Measurements from ENCODE around the gene EIF4G1. TPM values are rescaled to one million over a fixed set of nuclear protein-coding genes. Genes with fewer than 3 reads are reported as not detected.

The EIF4G1 gene
- total and polyA plus RNA-seq, 5 donors from 2014 or later, result 13.7 to 182 (median 17.3) TPM

DNA sequence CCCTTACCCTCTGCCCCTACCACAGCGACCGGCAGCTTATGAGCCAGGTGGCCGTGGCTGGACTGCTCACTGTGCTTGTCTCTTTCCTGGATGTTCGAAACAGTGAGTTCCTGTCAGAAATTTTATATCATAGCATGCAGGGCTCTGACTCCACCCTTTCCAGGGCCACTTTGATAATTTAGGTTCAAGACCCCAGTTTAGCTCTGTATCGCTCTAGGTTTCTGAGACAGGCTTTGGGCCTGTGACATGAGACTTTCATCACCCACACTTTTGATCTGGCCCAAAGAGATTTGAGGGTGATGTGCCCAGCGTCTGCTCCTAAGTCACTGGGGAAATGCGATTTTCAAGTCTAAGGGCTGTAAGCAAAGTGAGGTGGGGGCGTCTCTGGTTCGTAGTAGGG, 6.5 kb upstream of the EIF4G1 start:
- no peak overlapping the region for H3K27ac Mint-ChIP-seq
- Histone ChIP-seq H3K36me3 (ENCODE audit: control insufficient read depth, insufficient read depth, low read length) (peaks cover 56% of the 10 kb centered on the region), H3K27me3 (ENCODE audit: control insufficient read depth, insufficient read depth, low read length) (no peaks in the 10 kb centered on the region), H3K27ac (ENCODE audit: insufficient read depth, low read length, poor library complexity, severe bottlenecking) (no peak overlapping the region), H3K9me3 (ENCODE audit: control insufficient read depth in 2 of 2, low read length in 2 of 2) (no peaks in the 10 kb centered on the region), H3K4me1 (ENCODE audit: control insufficient read depth, insufficient read depth, low read length, poor library complexity, severe bottlenecking) (no peaks in the 10 kb centered on the region), H3K4me3 (ENCODE audit: low read depth, low read length) (no peak overlapping the region)
- no peaks in the 10 kb centered on the region for H3K27me3 Mint-ChIP-seq
- H3K4me3 Mint-ChIP-seq, result no peak overlapping the region
- H3K36me3 Mint-ChIP-seq, result peaks cover 48% of the 10 kb centered on the region
- no peak for ATAC-seq (ENCODE audit: low read depth in 2 of 2)
- H3K9me3 Mint-ChIP-seq, result peaks cover 0 to 1% (median 0%) of the 10 kb centered on the region in 7 donors
- H3K4me1 Mint-ChIP-seq, result peaks cover 0 to 2% (median under 1%) of the 10 kb centered on the region in 4 donors
- DNase-seq, result no peak

DNA sequence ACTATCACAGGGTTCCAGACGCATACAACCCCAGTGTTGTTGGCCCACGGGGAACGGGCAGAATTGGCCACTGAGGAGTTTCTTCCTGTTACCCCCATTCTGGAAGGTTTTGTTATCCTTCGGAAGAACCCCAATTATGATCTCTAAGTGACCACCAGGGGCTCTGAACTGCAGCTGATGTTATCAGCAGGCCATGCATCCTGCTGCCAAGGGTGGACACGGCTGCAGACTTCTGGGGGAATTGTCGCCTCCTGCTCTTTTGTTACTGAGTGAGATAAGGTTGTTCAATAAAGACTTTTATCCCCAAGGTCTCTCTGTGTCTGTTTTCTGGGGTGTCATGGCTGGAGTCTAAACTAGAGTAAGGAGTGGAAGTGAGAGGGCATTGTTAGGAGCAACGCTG, 5.7 kb upstream of the EIF4G1 start:
- peaks cover 42% of the 10 kb centered on the region for H3K36me3 Mint-ChIP-seq
- no peak overlapping the region for H3K27ac ChIP-seq (ENCODE audit: insufficient read depth, low read length, poor library complexity, severe bottlenecking)
- no peaks in the 10 kb centered on the region for H3K27me3 Mint-ChIP-seq
- H3K4me1 ChIP-seq (ENCODE audit: control insufficient read depth, insufficient read depth, low read length, poor library complexity, severe bottlenecking), result no peaks in the 10 kb centered on the region
- H3K4me3 Mint-ChIP-seq, result no peak overlapping the region
- H3K27ac Mint-ChIP-seq, result peak overlapping the region in 1 of 3 donors; percentile 7
- no peak for ATAC-seq (ENCODE audit: low read depth in 2 of 2)
- H3K4me1 Mint-ChIP-seq, result peaks cover 0 to 2% (median under 1%) of the 10 kb centered on the region in 4 donors
- no peak for DNase-seq
- H3K27me3 ChIP-seq (ENCODE audit: control insufficient read depth, insufficient read depth, low read length), result no peaks in the 10 kb centered on the region
- H3K36me3 ChIP-seq (ENCODE audit: control insufficient read depth, insufficient read depth, low read length), result peaks cover 48% of the 10 kb centered on the region
- H3K9me3 ChIP-seq (ENCODE audit: control insufficient read depth in 2 of 2, low read length in 2 of 2), result no peaks in the 10 kb centered on the region
- no peak overlapping the region for H3K4me3 ChIP-seq (ENCODE audit: low read depth, low read length)
- peaks cover 0 to 1% (median 0%) of the 10 kb centered on the region in 7 donors for H3K9me3 Mint-ChIP-seq

DNA sequence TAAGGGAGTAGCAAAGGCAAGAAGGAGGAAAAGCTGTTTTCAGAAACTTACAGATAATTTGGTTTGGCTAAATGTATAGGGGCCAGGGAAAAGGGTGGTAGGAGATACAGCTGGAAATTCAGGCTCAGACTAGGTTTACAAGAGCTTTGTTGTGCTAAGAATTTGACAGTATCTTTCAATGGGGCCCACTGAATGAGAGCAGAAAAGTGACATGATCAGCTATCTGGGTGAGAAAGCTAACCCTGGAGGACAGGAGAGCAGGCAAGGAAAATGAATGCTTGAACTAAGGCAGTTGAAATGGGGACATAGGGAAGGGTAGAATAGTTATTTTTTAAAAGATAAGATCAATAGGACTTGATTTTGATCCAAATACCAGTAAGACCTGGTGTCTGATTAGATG, 2.8 kb upstream of the EIF4G1 start:
- Mint-ChIP-seq H3K27ac (no peak overlapping the region), H3K4me3 (peak overlapping the region in 3 of 4 donors; percentile 1 to 81 (median 57)), H3K4me1 (peaks cover 0 to 13% (median 8%) of the 10 kb centered on the region in 4 donors), H3K9me3 (no peaks in the 10 kb centered on the region), H3K27me3 (no peaks in the 10 kb centered on the region), H3K36me3 (peaks cover 28% of the 10 kb centered on the region)
- peaks cover 17% of the 10 kb centered on the region for H3K4me1 ChIP-seq (ENCODE audit: control insufficient read depth, insufficient read depth, low read length, poor library complexity, severe bottlenecking)
- DNase-seq (no peak), ATAC-seq (ENCODE audit: low read depth in 2 of 2) (no peak)
- H3K9me3 ChIP-seq (ENCODE audit: control insufficient read depth in 2 of 2, low read length in 2 of 2), result no peaks in the 10 kb centered on the region
- no peak overlapping the region for H3K27ac ChIP-seq (ENCODE audit: insufficient read depth, low read length, poor library complexity, severe bottlenecking)
- H3K27me3 ChIP-seq (ENCODE audit: control insufficient read depth, insufficient read depth, low read length), result no peaks in the 10 kb centered on the region
- H3K36me3 ChIP-seq (ENCODE audit: control insufficient read depth, insufficient read depth, low read length), result peaks cover 23% of the 10 kb centered on the region
- H3K4me3 ChIP-seq (ENCODE audit: low read depth, low read length), result no peak overlapping the region

- peak overlapping the region; percentile 88 for H3K27ac ChIP-seq (ENCODE audit: insufficient read depth, low read length, poor library complexity, severe bottlenecking)
- peak overlapping the region; percentile 68 to 96 (median 94) for H3K27ac Mint-ChIP-seq
- peaks cover 19% of the 10 kb centered on the region for H3K36me3 Mint-ChIP-seq
- peaks cover 11 to 34% (median 23%) of the 10 kb centered on the region in 4 donors for H3K4me1 Mint-ChIP-seq
- H3K9me3 ChIP-seq (ENCODE audit: control insufficient read depth in 2 of 2, low read length in 2 of 2), result no peaks in the 10 kb centered on the region
- H3K36me3 ChIP-seq (ENCODE audit: control insufficient read depth, insufficient read depth, low read length), result peaks cover 26% of the 10 kb centered on the region
- H3K4me3 Mint-ChIP-seq, result peak overlapping the region; percentile 86 to 94 (median 89)
- H3K27me3 ChIP-seq (ENCODE audit: control insufficient read depth, insufficient read depth, low read length), result no peaks in the 10 kb centered on the region
- ATAC-seq (ENCODE audit: low read depth in 2 of 2) (peak; percentile 44 to 54), DNase-seq (peak; percentile 64 to 66 (median 64))
- H3K27me3 Mint-ChIP-seq, result no peaks in the 10 kb centered on the region
- H3K4me1 ChIP-seq (ENCODE audit: control insufficient read depth, insufficient read depth, low read length, poor library complexity, severe bottlenecking), result peaks cover 26% of the 10 kb centered on the region
- no peaks in the 10 kb centered on the region for H3K9me3 Mint-ChIP-seq
- peak overlapping the region; percentile 69 for H3K4me3 ChIP-seq (ENCODE audit: low read depth, low read length)
Observed at GRCh38 chr3:184314700-184315542, 515 bp downstream of the EIF4G1 start.

DNA sequence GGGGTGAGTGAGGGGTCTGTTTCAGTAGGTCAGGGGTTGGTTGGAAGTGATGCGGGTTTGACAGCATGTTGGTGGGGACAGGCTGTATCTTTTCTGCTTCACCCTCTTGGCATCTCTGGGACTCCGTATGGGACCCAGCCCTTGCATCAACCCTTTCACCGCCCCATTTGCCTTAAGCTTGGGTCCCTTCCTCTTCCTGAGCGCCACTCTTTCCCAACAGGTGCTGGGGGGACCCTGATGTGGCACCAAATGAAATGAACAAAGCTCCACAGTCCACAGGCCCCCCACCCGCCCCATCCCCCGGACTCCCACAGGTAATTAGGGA, 1.1 kb downstream of the EIF4G1 start:
- DNase-seq (no peak), ATAC-seq (ENCODE audit: low read depth in 2 of 2) (no peak)
- Histone ChIP-seq H3K4me1 (ENCODE audit: control insufficient read depth, insufficient read depth, low read length, poor library complexity, severe bottlenecking) (peaks cover 26% of the 10 kb centered on the region), H3K4me3 (ENCODE audit: low read depth, low read length) (peak overlapping the region; percentile 69), H3K27ac (ENCODE audit: insufficient read depth, low read length, poor library complexity, severe bottlenecking) (peak overlapping the region; percentile 88), H3K27me3 (ENCODE audit: control insufficient read depth, insufficient read depth, low read length) (no peaks in the 10 kb centered on the region), H3K9me3 (ENCODE audit: control insufficient read depth in 2 of 2, low read length in 2 of 2) (no peaks in the 10 kb centered on the region), H3K36me3 (ENCODE audit: control insufficient read depth, insufficient read depth, low read length) (peaks cover 30% of the 10 kb centered on the region)
- H3K4me1 Mint-ChIP-seq, result peaks cover 11 to 34% (median 23%) of the 10 kb centered on the region in 4 donors
- H3K27me3 Mint-ChIP-seq, result no peaks in the 10 kb centered on the region
- peak overlapping the region; percentile 68 to 96 (median 94) for H3K27ac Mint-ChIP-seq
- H3K9me3 Mint-ChIP-seq, result no peaks in the 10 kb centered on the region
- peak overlapping the region; percentile 86 to 89 (median 87) for H3K4me3 Mint-ChIP-seq
- H3K36me3 Mint-ChIP-seq, result peaks cover 18% of the 10 kb centered on the region

DNA sequence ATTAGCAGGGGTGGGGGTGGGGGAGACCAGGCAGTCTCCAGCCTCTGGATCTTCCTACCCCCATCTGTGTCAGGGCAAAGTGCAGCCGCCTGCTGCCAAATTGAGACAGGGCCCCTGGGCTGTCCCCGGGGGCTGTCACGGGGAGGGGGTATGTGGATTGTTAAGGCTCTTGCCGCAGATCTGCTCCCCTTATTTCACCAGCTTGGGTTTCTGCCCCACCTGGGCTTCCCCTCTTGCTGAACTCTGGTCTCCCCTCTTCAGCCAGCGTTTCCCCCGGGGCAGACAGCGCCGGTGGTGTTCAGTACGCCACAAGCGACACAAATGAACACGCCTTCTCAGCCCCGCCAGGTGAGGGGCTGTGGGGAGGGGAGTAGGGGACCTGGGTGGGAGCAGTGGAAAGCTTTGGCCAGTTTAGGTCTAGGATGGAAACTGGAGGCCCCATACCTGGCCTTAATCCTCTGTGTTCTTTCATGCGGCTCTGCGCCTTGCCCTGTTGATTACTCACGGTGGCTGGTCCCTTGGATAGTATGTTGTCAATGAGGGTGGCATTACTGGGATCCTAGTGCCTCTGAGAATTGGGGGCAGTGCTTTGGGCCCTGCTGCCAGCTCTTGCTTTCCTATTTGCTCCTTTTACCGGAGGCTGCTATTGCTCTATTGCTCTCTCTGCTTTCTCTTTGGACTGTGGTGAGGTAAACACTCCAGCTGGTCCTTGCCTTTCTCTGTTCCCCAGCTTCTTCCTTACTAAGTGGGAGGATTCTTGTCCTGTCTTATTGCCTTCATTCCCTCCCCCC, 1.7 kb downstream of the EIF4G1 start:
- peaks cover 35% of the 10 kb centered on the region for H3K36me3 ChIP-seq (ENCODE audit: control insufficient read depth, insufficient read depth, low read length)
- H3K4me3 ChIP-seq (ENCODE audit: low read depth, low read length), result peak overlapping the region; percentile 31
- peaks cover 26% of the 10 kb centered on the region for H3K4me1 ChIP-seq (ENCODE audit: control insufficient read depth, insufficient read depth, low read length, poor library complexity, severe bottlenecking)
- Mint-ChIP-seq H3K27me3 (no peaks in the 10 kb centered on the region), H3K9me3 (no peaks in the 10 kb centered on the region), H3K27ac (peak overlapping the region; percentile 68 to 94 (median 76)), H3K4me1 (peaks cover 11 to 34% (median 25%) of the 10 kb centered on the region in 4 donors), H3K36me3 (peaks cover 23% of the 10 kb centered on the region), H3K4me3 (peak overlapping the region; percentile 86 to 89 (median 87))
- peak overlapping the region; percentile 88 for H3K27ac ChIP-seq (ENCODE audit: insufficient read depth, low read length, poor library complexity, severe bottlenecking)
- H3K27me3 ChIP-seq (ENCODE audit: control insufficient read depth, insufficient read depth, low read length), result no peaks in the 10 kb centered on the region
- no peaks in the 10 kb centered on the region for H3K9me3 ChIP-seq (ENCODE audit: control insufficient read depth in 2 of 2, low read length in 2 of 2)
- ATAC-seq (ENCODE audit: low read depth in 2 of 2) (no peak), DNase-seq (no peak)

DNA sequence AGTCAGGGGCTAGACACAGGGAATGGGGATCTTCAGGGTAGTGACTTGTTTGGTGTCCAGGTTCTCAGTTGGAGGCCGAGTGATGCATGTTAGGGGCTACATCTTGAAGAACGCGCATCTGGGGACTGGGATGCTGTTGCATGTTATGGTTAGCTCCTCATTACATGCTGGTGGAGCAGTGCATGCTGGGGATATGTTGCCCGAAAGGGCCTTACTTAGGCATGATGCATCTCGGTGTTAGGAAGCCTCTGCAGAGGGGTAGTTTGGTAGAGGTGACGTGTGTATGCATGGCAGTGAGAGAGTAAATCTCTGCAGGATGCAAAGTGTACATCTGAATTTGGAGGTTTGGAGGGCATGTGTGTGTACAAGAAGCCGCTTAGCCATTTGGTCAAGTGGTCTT, 2.4 kb downstream of the EIF4G1 start:
- H3K36me3 ChIP-seq (ENCODE audit: control insufficient read depth, insufficient read depth, low read length), result peaks cover 43% of the 10 kb centered on the region
- H3K27ac ChIP-seq (ENCODE audit: insufficient read depth, low read length, poor library complexity, severe bottlenecking), result peak overlapping the region; percentile 88
- Mint-ChIP-seq H3K27ac (peak overlapping the region in 2 of 3 donors; percentile 68 to 76), H3K4me1 (peaks cover 11 to 34% (median 25%) of the 10 kb centered on the region in 4 donors), H3K36me3 (peaks cover 30% of the 10 kb centered on the region), H3K9me3 (no peaks in the 10 kb centered on the region), H3K4me3 (peak overlapping the region; percentile 86 to 89 (median 87)), H3K27me3 (no peaks in the 10 kb centered on the region)
- H3K4me3 ChIP-seq (ENCODE audit: low read depth, low read length), result peak overlapping the region; percentile 31
- peaks cover 26% of the 10 kb centered on the region for H3K4me1 ChIP-seq (ENCODE audit: control insufficient read depth, insufficient read depth, low read length, poor library complexity, severe bottlenecking)
- no peak for ATAC-seq (ENCODE audit: low read depth in 2 of 2)
- no peaks in the 10 kb centered on the region for H3K9me3 ChIP-seq (ENCODE audit: control insufficient read depth in 2 of 2, low read length in 2 of 2)
- H3K27me3 ChIP-seq (ENCODE audit: control insufficient read depth, insufficient read depth, low read length), result no peaks in the 10 kb centered on the region
- DNase-seq, result no peak
